AG10803 (cell line): ENCODE data around the gene SLC9B1.
"Not testable (repeated sequence)": the region's sequence is repeated elsewhere in the genome, so short reads cannot be mapped to it uniquely, and the experiment has no call there.

Experiments used
- DNase-seq: peaks from one replicate; pipeline ENCODE4 v3.0.0; 2010; ENCODE audit warnings: low read depth
- H3K4me3 ChIP-seq: 2 replicates; pipeline ENCODE4 v1.5.1; 2011; ENCODE audit warnings: mild to moderate bottlenecking, low read length, control low read depth
- CTCF ChIP-seq: conservative IDR thresholded peaks from 2 replicates; pipeline ENCODE4 v1.5.1; 2011; ENCODE audit warnings: mild to moderate bottlenecking, low read length, control low read depth, inconsistent platforms

Gene SLC9B1

GRCh38 chr4:102883278-102883677 lies 136.2 kb downstream of the SLC9B1 start:
- TF ChIP-seq CTCF = no peak
- no peak for DNase-seq
- H3K4me3 ChIP-seq = no peak overlapping the region

GRCh38 chr4:102881343-102881742 lies 138.2 kb downstream of the SLC9B1 start:
- DNase-seq = no peak
- TF ChIP-seq CTCF = no peak
- H3K4me3 ChIP-seq = no peak overlapping the region

- DNase-seq = no peak
- H3K4me3 ChIP-seq = no peak overlapping the region
These were observed 140.6 kb downstream of the SLC9B1 start for GRCh38 chr4:102878901-102879300.

GRCh38 chr4:102878349-102878748 lies 141.2 kb downstream of the SLC9B1 start:
- peak; percentile 20 for DNase-seq
- H3K4me3 ChIP-seq = not testable (repeated sequence)

More at GRCh38 chr4:102878901-102879300, 140.6 kb downstream of the SLC9B1 start:
- TF ChIP-seq CTCF = no peak

GRCh38 chr4:102877477-102878106 lies 141.9 kb downstream of the SLC9B1 start:
- not testable (repeated sequence) for DNase-seq, H3K4me3 ChIP-seq

GRCh38 chr4:102871772-102872171 lies 147.7 kb downstream of the SLC9B1 start:
- TF ChIP-seq CTCF = no peak
- H3K4me3 ChIP-seq = no peak overlapping the region
- no peak for DNase-seq

- DNase-seq = no peak
- H3K4me3 ChIP-seq = peak overlapping the region; percentile 68
- no peak for TF ChIP-seq CTCF
These were observed 149.8 kb downstream of the SLC9B1 start for GRCh38 chr4:102869569-102870197.

- TF ChIP-seq CTCF = no peak
- peak; percentile 90 for DNase-seq
These were observed 150.5 kb downstream of the SLC9B1 start, which contains the start of gene CISD2 for GRCh38 chr4:102868781-102869568. TSS of gene CISD2 (plus strand) at chr4:102868992. CDS start at chr4:102869085, 93 bp downstream.

More at GRCh38 chr4:102868781-102869568, 150.5 kb downstream of the SLC9B1 start, which contains the start of gene CISD2:
- H3K4me3 ChIP-seq = peak within 1 kb of the TSS; percentile 68
